Kidney (tissue), 14 donors: ENCODE results near the gene RIC3. TPM values are rescaled to one million over a fixed set of nuclear protein-coding genes. Genes with fewer than 3 reads are reported as not detected.

ENCODE experiments used
- DNase-seq, 5 donors: peaks; one replicate each; pipeline ENCODE4 v3.0.0-alpha.2; 2013 to 2020
- FAIRE-seq: peaks from 2 replicates; lab custom pipeline; 2012; peaks lifted over from hg19 to GRCh38; lab: Jason Lieb, UNC
- H3K27ac ChIP-seq, 2 donors: one replicate each; pipeline ENCODE4 v1.7.0; 2013; ENCODE audit warnings: low read depth in 2 of 2, low read length in 2 of 2, inconsistent platforms in 1 of 2
- H3K27me3 ChIP-seq: one replicate; pipeline ENCODE4 v1.7.1; 2013; ENCODE audit warnings: low read length, inconsistent platforms; ENCODE audit not compliant: control insufficient read depth, insufficient read depth
- H3K36me3 ChIP-seq, 3 donors: one replicate each; pipeline versions ENCODE4 v1.7.0 to v1.7.1; 2013; ENCODE audit warnings: low read length in 3 of 3, control low read depth in 1 of 3, inconsistent platforms in 1 of 3; ENCODE audit not compliant: insufficient read depth in 3 of 3, control insufficient read depth in 2 of 3
- H3K4me1 ChIP-seq, 3 donors: one replicate each; pipeline versions ENCODE4 v1.7.0 to v1.7.1; 2013; ENCODE audit warnings: low read length in 3 of 3, inconsistent platforms in 1 of 3, low read depth in 1 of 3; ENCODE audit not compliant: control insufficient read depth in 2 of 3, insufficient read depth in 2 of 3
- H3K4me3 ChIP-seq, 3 donors: one replicate each; pipeline versions ENCODE4 v1.7.0 to v1.8.1; 2013; ENCODE audit warnings: low read length in 3 of 3, control low read depth in 1 of 3, inconsistent platforms in 1 of 3
- H3K9ac ChIP-seq, 3 donors: one replicate each; pipeline versions ENCODE4 v1.7.0 to v1.7.1; 2013; ENCODE audit warnings: low read length in 3 of 3, control low read depth in 1 of 3, inconsistent platforms in 1 of 3
- H3K9me3 ChIP-seq, 3 donors: one replicate each; pipeline versions ENCODE4 v1.7.0 to v1.7.1; 2013; ENCODE audit warnings: low read length in 3 of 3, control low read depth in 1 of 3, inconsistent platforms in 1 of 3; ENCODE audit not compliant: control insufficient read depth in 2 of 3, insufficient read depth in 1 of 3
- CTCF ChIP-seq: IDR thresholded peaks from 3 replicates; pipeline ENCODE4 v1.5.1; 2012; ENCODE audit warnings: mild to moderate bottlenecking, moderate library complexity, borderline replicate concordance; ENCODE audit not compliant: insufficient read depth; ENCODE audit errors: extremely low read depth
- intact Hi-C: fragments of 100-400 bp; cut with DNase I; formaldehyde crosslinking; loops from one replicate; pipeline ENCODE4 v1.11.1; 2022
- polyA plus RNA-seq: library from polyadenylated mRNA; stranded (reverse); fragments of 350-450 nt; fragmentation: Illumina TruSeq; extraction: RNeasy Lipid Tissue Mini Kit (QIAGEN cat#74804); gene quantifications from one replicate; pipeline ENCODE4 v1.2.3, GENCODE V29; 2014; ENCODE audit warnings: low read depth, low replicate concordance; ENCODE audit not compliant: insufficient read depth
- total RNA-seq: library from RNA; stranded (reverse); fragmentation: NEBNext Ultra II Directional; extraction: Animal tissue kit (Norgen Biotek cat#: 25700); gene quantifications from one replicate; pipeline ENCODE4 v1.2.1, GENCODE V29; 2021
- donor health status: control.
- donor health status: control.
- donor health status: control.
- donor health status: control.
- donor health status: control.
- donor health status: DM: yes; HTN: yes; CAD: no.
- donor health status: Normal renal cell carcinoma (clear cell type).

The RIC3 gene
- total and polyA plus RNA-seq, 2 donors from 2014 or later, result 10.5 to 30.7 TPM

GRCh38 chr11:8098361-8098760 is 70.5 kb downstream of the RIC3 start:
- no peak for FAIRE-seq
- peaks cover 0 to 8% (median 7%) of the 10 kb centered on the region in 3 donors for H3K4me1 ChIP-seq
- no peak overlapping the region for H3K4me3 ChIP-seq
- peaks cover 4 to 50% (median 33%) of the 10 kb centered on the region in 3 donors for H3K36me3 ChIP-seq
- no peak for TF ChIP-seq CTCF
- intact Hi-C loops, result loop anchor here (10.0 kb wide), 1 partner anchor 64 kb away; no protein-coding TSS in a partner anchor
- no peak for DNase-seq
- no peak overlapping the region for H3K27ac ChIP-seq
- no peaks in the 10 kb centered on the region for H3K27me3 ChIP-seq
- no peak overlapping the region for H3K9ac ChIP-seq
- no peaks in the 10 kb centered on the region for H3K9me3 ChIP-seq

- FAIRE-seq (no peak), DNase-seq (peak in 1 of 5 donors; percentile 5)
- no peak for TF ChIP-seq CTCF
- intact Hi-C loops, result loop anchor here (10.0 kb wide), 1 partner anchor 63 kb away; no protein-coding TSS in a partner anchor
- Histone ChIP-seq H3K36me3 (peaks cover 4 to 49% (median 33%) of the 10 kb centered on the region in 3 donors), H3K9me3 (no peaks in the 10 kb centered on the region), H3K4me3 (no peak overlapping the region), H3K9ac (no peak overlapping the region), H3K4me1 (peaks cover 0 to 11% (median 10%) of the 10 kb centered on the region in 3 donors), H3K27ac (no peak overlapping the region), H3K27me3 (no peaks in the 10 kb centered on the region)
Observed at GRCh38 chr11:8097926-8098325, 70.9 kb downstream of the RIC3 start.

GRCh38 chr11:8097468-8097867 is 71.4 kb downstream of the RIC3 start:
- H3K4me3 ChIP-seq, result no peak overlapping the region

More at GRCh38 chr11:8097468-8097867, 71.4 kb downstream of the RIC3 start:
- TF ChIP-seq CTCF, result no peak
- no peak overlapping the region for H3K27ac ChIP-seq
- FAIRE-seq, result no peak
- intact Hi-C loops, result loop anchor here (10.0 kb wide), 1 partner anchor 63 kb away; no protein-coding TSS in a partner anchor
- H3K27me3 ChIP-seq, result no peaks in the 10 kb centered on the region
- DNase-seq, result no peak
- H3K36me3 ChIP-seq, result peaks cover 4 to 45% (median 32%) of the 10 kb centered on the region in 3 donors
- H3K9ac ChIP-seq, result no peak overlapping the region
- peaks cover 0 to 15% (median 12%) of the 10 kb centered on the region in 3 donors for H3K4me1 ChIP-seq
- no peaks in the 10 kb centered on the region for H3K9me3 ChIP-seq
